GM19438 (cell line): Measurements from ENCODE around the gene MAP3K6.
A peak's percentile ranks its signal among the peaks of the same experiment; 100 is the strongest.
"Not testable (repeated sequence)": the region's sequence is repeated elsewhere in the genome, so short reads cannot be mapped to it uniquely, and the experiment has no call there.

Source experiments
- ATAC-seq: cut with Tn5 transposase; IDR thresholded peaks from one replicate; pipeline ENCODE4 v1.9.1; 2021; ENCODE audit warnings: low read depth; ENCODE audit not compliant: unreplicated experiment

The MAP3K6 gene

DNA sequence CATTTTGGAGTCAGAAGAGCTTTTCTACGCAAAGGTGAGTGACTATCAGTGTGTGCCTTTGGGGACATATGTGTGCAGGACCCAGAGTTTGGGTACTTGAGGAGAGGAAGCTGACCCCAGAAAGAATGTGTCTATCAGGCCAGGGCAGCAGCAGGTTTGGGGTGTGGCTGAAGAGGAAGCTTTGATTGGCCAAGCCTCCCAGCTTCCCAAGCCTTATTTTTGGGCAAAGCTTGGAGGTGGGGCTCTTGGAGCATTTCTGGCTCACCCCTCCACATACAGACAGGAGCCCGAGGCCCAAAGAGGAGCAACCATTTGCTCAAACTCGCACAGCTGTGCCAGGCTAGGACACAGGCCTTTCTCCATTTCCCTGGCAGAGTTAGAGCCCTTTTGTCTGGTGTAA lies 30.3 kb upstream of the MAP3K6 start:
- ATAC-seq = no peak

DNA sequence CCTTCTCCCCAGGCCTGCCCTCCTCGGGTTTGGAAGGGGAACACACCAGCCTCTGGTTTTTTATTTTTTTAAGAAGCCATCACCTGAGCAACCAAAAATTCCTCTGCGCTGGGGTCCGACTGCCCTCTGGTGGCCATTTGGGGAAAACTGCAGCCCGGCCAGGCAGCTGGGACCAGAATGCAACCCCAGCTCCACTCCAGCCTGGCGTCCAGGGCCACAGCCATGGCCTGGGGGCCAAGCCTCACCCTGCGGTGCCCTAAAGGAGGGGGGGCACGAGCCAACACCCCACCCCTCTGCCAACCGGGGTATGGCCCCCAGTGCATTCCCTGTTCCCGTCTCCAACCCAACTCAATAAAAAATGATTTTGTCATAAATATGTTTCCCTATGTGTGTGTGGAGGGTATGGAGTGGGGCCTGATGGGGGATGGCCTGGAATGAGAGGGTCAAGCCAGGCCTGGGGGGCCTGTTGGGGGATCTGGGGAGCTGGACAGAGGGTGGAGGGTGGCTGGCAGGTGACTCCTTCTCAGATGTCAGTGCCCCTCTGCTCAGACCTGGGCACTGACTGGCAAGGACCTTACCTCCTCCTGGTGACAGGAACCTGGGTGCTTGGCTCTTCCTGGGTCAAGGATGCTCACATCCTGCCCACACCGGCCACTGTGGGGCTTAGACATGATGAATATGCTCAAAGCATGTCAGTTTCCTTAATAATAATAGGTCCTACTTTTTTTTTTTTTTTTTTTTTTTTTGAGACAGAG lies 28.9 kb upstream of the MAP3K6 start:
- no peak for ATAC-seq

DNA sequence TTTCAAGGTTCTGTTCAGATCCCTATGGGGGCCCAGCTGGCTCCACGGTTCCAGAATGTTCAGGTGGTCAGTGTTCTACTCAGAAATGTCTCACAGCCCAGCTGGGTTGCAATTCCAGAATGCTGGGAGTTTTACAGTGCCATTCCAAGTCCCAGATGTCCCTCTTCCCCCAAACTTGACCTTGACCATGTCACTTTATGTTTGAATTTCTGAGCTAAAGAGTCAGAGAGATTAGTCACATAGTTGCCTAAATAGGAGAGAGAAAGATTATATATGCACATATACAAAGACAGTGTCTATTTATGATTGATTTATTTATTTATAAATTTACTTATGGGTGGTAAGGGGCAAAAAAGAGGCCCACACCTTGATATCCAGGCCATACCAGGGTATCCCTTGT lies 28.2 kb upstream of the MAP3K6 start:
- no peak for ATAC-seq

DNA sequence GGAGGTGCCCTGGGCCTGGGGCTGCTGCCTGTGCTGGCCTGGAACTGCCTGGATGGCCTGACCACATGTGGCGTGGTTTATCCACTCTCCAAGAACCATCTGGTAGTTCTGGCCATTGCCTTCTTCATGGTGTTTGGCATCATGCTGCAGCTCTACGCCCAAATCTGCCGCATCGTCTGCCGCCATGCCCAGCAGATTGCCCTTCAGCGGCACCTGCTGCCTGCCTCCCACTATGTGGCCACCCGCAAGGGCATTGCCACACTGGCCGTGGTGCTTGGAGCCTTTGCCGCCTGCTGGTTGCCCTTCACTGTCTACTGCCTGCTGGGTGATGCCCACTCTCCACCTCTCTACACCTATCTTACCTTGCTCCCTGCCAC lies 27.5 kb upstream of the MAP3K6 start:
- ATAC-seq = no peak

DNA sequence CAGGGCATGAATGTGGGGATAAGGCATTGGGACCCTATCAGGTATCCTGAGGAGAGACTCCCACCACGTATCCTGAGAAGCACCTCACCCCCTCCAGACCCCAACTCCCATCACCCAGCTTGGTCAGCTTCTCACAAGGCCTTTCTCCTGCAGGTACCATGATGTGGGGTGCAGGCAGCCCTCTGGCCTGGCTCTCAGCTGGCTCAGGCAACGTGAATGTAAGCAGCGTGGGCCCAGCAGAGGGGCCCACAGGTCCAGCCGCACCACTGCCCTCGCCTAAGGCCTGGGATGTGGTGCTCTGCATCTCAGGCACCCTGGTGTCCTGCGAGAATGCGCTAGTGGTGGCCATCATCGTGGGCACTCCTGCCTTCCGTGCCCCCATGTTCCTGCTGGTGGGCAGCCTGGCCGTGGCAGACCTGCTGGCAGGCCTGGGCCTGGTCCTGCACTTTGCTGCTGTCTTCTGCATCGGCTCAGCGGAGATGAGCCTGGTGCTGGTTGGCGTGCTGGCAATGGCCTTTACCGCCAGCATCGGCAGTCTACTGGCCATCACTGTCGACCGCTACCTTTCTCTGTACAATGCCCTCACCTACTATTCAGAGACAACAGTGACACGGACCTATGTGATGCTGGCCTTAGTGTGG lies 27.0 kb upstream of the MAP3K6 start:
- no peak for ATAC-seq

DNA sequence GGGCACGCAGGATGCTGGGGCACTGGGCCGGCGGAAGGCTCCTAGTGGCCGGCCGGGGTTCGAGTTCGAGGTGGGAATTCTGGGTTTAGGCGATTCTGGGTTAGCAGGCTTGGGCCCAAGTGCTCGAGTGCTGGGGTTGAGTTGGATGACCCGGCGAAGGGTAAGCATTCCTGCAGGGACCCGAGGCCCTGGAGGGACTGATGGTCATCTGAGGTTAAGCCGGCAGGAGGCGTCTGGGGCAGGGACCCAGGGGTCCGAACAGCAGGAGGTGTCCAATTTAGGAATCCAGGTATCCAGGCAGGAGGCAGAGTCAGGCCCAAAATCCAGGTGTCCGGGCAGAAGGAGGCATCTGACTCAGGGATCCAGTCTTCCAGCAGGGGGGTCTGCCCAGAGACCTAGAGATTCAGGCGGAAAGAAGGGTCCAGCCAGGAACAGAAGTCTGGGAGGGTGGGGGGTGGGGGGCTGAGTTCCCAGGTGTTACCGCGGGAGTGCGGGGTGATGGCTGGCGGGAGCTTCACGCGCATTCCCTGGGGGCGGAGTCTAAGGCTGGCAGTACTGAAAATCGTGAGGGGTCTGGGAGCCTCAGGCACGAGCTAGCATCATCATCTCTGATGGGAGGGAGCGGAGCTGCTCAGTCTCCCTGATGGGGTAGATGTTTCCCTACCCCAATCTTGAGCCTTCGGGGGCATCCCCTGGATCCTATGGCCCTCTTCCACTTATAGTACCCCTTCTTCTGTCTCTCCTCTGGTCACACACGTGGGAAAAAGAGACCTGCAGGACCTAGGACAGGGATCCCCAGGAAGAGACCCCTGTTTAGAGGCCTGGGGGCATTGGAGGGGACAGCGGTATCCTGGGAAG lies 26.2 kb upstream of the MAP3K6 start:
- no peak for ATAC-seq

DNA sequence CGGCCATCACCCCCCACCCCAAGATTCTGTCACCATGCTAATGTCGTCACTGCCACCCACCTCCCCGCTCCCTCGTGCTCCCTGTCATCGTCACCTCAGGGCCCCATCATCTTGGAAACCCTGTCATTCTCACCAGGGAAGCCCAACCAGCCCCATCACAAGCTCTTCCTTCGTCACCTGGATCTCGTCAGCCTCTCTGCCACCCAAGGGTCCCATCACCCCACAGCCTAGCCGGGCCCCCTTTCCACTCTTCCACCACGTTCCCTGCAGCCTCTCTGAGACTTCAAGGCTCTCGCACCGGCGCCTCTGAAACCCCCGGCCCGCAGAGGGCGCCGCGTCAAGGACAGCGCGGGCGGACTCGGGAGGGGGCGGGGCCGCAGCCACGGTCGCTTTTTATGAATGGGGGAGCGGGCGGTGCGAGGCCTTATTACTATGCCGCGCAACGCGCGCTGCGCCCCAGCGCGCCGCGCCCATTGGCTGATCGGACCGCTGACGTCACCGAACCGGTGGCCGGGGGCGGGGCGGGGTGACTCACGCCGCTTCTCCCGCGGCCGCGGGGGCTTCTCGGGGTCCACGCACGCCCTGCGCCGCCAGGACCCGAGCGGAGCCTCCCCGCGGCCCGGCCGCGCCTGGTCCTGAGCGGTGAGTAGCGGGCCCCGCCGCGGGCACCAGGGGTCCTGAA lies 25.5 kb upstream of the MAP3K6 start, which contains the start of gene GPR3:
TSS of gene GPR3 (plus strand) at position 527 of the 682 bp plus-strand sequence. CDS start 1,177 bp downstream, outside the sequence.
- ATAC-seq = peak; percentile 74

DNA sequence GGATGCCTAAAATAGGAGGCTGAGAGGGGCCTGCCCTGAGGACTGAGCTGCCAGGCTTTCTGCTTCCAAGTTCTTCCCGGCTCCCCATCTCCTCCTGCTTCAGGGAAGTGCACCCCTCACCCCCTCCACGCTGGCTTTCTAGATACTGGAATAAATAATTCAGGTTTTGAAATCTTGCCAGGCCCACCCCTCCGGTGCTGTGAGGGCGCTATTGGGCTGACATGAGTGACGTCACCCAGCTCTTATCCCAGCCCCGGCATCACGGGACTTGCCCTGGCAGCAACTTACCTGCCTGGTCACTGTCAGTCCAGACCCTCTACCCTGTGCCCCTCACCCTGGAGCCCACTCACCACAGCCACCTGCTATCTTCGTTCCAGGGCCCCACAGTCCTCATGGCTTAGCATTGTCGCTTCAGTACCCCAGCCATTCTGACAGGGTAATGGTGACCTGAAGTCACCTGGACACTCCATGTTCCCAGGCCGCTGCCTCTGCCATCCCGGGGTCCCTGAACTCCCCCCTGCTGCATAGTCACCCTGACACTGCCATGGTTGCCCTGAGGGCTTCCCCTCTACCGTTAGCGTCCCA lies 24.8 kb upstream of the MAP3K6 start:
- ATAC-seq = no peak

DNA sequence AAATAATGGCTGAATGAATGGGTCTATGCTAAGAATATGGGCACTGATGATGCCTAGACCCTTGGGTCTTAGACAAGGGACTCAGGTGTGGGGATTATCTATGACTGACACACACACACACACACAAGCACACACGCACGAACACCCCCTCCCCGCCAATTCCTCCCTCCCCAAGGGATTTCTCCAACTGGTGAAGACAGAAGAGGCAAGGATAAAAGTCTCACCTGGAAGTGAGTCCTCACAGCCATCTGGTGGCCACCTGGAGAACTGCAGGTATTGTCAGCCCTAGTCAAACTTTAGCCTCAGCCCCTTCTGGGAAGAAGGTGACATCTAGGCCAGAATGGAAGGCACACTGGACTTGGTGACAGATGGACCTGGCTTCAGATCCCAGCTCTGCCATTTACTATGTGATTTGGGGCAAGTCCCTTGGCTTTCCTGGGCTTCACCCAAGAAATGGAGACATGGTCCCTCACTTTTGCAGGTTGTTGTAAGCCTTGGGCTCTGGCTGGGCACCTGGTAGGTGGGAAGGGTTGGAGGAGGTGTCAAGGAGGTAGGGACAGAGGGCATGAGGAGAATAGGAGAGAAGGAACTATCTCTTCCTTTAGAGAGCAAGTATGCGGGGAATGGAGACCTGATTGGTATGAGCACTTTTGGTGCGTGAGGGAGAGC lies 21.7 kb upstream of the MAP3K6 start:
- ATAC-seq = no peak

DNA sequence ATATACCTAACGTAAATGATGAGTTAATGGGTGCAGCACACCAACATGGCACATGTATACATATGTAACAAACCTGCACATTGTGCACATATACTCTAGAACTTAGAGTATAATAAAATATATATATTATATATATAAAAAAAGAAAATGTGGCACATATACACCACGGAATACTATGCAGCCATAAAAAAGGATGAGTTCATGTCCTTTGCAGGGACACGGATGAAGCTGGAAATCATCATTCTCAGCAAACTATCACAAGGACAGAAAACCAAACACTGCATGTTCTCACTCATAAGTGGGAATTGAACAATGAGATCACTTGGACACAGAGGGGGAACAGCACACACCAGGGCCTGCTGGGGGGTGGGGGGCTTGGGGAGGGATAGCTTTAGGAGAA lies 18.0 kb upstream of the MAP3K6 start:
- ATAC-seq = not testable (repeated sequence)

DNA sequence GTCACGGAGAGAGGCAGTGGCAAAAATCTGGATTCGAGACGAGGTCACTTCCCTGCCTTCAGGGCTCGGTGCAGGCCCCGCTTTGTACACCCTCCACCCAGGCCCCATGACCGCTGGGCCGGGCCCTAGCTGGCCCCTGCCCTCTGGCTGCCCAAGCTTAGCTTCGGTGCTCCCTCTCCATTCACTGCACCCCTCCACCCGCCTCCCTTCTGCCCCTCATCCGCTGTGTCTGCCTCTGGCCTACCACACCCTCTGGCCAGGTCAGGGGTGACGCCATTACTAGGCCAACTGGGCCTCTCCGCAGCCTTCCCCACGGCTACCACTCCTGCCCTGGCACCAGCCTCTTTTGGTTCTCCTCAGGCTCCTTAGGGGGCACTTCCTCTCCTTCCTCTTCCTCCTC lies 16.9 kb upstream of the MAP3K6 start:
- ATAC-seq = no peak

DNA sequence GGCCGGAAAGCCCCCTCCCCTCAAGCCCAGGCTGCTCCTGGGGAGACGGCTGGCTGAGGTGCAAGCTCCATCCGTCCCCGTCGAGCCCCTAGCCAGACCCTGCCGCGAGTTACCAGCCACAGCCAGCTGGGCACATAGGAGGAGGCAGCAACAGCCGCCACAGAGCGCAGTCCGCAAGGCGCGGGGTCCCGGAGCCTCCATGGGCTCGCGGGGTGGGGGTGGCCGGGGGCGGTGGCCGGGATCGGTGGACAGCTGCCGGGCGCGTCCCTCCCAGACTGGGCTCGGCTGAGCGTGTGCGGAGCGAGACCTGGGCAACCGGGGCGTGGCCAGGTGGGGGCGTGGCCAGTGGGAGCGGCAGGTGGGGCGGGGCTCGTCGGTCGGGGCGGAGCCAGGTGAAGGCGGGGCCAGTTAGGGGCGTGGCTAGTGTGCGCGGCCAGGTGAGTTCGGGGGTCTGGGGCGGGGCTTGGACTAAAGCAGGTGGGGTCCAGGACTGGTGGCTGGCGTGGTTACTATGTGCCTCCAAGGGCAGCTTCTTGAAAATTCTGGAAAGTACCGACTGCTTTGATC lies 16.4 kb upstream of the MAP3K6 start, which contains the start of gene CD164L2:
TSS of gene CD164L2 (minus strand) at position 295 of the 567 bp plus-strand sequence. CDS start at position 201, 94 bp downstream.
- ATAC-seq = no peak

DNA sequence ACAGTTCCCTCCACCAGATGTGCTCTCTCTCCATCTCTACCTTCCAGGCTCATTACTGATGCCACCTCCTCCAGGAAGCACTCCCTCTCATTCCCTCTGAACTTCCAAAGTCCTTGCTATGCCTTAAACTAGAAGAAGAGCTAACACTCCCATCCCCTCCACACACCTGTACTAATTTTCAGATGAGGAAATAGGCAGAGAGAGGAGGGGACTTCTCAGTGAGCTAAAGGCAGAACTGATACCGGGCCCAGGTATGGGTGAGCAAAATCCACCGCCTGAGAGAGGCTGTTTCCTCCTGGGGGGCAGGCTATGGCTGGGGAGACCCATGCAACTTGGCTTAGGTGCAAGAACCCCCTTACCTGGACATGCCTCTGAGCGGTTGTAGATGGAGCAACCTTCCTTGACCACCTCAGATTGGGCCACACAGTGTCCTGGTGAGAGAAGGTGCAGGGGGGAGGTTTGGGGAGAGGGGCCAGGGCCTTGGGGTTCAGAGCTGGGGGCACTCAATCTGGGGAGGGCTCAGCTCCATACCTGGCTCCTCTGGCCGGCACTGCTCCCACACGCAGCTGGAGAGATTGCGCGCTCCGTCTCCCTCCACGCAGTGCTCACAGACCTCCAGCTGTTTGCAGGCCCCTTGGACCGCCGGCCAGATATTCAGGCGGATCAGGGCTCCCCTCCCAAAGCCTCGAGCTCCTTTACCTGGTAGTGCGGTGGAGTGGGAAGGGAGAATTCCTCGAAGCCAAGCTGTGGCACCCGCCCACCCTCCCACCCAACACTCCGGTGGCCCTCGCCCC lies 15.4 kb upstream of the MAP3K6 start:
- ATAC-seq = no peak

DNA sequence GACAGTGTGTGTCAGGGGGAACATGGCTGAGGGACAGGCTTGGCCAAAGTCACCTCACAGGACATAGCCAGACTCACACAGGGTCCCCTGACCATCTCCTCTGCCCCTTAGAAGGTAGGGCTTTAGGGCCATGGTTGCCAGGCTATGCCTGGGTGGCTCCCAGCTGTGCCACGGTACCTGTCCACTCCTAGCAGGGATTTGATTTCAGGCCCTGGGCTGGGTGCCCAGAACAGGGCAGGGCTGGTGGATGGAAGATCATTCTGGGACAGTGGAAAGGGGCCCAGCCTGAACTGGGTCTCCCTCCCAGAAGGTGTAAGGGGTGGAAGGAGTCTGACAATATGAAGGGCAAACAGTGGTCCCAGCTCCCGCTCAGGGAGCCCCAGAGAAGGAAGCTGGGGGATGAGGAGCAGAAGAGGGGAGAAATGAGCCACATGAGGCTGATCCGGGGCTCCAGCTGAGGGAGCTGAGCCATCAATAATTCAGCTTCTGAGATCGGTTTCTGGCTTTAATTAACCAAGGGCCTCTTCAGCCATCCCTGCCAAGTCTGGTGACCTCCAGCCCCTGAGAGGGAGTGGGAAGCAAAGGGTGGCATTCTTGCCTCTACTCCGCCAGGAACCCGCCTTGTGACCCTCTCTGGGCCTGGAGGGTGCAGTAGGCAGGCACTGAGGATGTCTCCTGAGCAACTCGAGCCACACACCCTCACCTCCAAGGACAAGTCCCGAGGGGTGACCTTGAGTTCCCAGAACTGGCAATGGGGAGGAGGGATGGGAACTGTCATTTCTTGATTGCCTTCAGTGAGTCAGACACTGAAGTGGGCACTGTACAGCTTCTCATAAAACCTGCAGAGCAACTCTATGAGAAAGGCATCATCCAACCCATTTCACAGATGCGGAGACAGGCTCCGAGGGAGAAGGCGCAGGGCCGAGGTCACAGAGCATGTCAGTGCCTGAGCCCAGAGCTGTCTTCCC lies 14.3 kb upstream of the MAP3K6 start:
- ATAC-seq = no peak

DNA sequence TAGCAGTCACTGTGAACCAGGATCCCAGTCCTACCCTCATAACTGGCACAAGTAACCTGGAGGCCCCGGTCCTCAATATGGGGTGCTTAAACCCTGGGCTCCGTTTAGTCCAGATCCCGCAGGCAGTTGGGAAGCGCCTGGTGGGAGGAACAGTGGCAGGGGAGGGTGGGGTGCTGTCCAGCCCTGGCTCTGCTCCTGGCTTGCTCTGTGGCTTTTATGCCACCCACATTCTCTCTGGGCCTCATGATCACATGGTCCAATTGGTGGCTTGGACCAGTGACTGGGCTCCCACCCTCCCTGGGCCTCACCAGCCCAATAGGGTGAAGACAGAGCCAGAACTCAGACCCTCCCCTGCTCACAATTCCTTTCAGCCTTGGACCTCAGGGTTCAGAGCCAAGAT lies 13.5 kb upstream of the MAP3K6 start:
- ATAC-seq = no peak

DNA sequence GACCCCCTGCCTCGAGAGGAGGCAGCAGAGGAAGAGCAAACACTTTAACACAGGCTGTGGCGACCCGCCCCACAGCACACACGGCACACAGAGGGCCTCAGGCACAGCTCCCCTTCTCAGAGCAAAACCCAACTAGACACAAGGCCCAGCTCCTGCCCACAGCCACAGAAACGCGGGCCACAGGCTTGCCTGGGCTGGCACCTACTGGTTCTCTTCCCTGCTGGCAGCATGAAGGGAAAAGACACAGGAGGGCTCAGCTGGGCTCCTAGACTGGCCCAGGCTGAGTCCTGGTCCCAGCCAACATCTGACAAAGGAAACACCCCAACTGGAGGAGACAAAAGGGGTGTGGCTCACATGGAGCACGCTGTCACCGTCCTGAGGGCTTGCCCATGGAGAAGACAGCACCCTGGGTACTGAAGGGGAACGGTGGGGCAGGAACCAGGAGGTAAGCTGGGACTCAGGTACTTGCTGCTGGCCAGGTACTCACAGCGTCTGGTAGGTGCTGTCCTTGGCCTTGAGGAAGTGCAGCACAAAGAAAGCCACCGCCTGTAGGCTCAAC lies 12.9 kb upstream of the MAP3K6 start:
- no peak for ATAC-seq
